Hepatocyte (in vitro differentiated cells): ENCODE measurements around the gene TTC7B. TPM values are rescaled to one million over a fixed set of nuclear protein-coding genes. Genes with fewer than 3 reads are reported as not detected.

Experiments used
- DNase-seq: peaks from one replicate; pipeline ENCODE4 v3.0.0-alpha.2; 2016; ENCODE audit warnings: low spot score
- H2AFZ ChIP-seq: fragments of 200-600 bp; sonication (generic); 2 replicates; pipeline ENCODE4 v1.6.0; 2016; ENCODE audit warnings: antibody characterized with exemption, mild to moderate bottlenecking
- H3K27ac ChIP-seq: fragments of 200-600 bp; sonication (generic); 2 replicates; pipeline ENCODE4 v1.5.1; 2016; ENCODE audit warnings: mild to moderate bottlenecking
- H3K27me3 ChIP-seq: fragments of 200-600 bp; sonication (generic); 2 replicates; pipeline ENCODE4 v1.6.1; 2016
- H3K36me3 ChIP-seq: fragments of 200-600 bp; sonication (generic); replicated peaks from 2 replicates; pipeline ENCODE4 v1.5.1; 2016; ENCODE audit warnings: low read depth; ENCODE audit not compliant: insufficient read depth
- H3K4me1 ChIP-seq: fragments of 200-600 bp; sonication (generic); 2 replicates; pipeline ENCODE4 v1.5.1; 2016; ENCODE audit warnings: mild to moderate bottlenecking, moderate library complexity; ENCODE audit not compliant: insufficient read depth
- H3K4me2 ChIP-seq: fragments of 200-600 bp; sonication (generic); 2 replicates; pipeline ENCODE4 v1.6.0; 2016
- H3K4me3 ChIP-seq: fragments of 200-600 bp; sonication (generic); 2 replicates; pipeline ENCODE4 v1.5.1; 2016; ENCODE audit warnings: mild to moderate bottlenecking
- H3K79me2 ChIP-seq: fragments of 200-600 bp; sonication (generic); 2 replicates; pipeline ENCODE4 v1.6.0; 2017; ENCODE audit warnings: mild to moderate bottlenecking
- H3K9me2 ChIP-seq: fragments of 200-600 bp; sonication (generic); replicated peaks from 2 replicates; pipeline ENCODE4 v1.6.0; 2017; ENCODE audit warnings: mild to moderate bottlenecking; ENCODE audit not compliant: insufficient read depth
- H3K9me3 ChIP-seq: fragments of 200-600 bp; sonication (generic); 2 replicates; pipeline ENCODE4 v1.5.1; 2016; ENCODE audit warnings: low read depth, mild to moderate bottlenecking
- H4K20me1 ChIP-seq: fragments of 200-600 bp; sonication (generic); 2 replicates; pipeline ENCODE4 v1.6.0; 2016; ENCODE audit warnings: mild to moderate bottlenecking; ENCODE audit not compliant: insufficient read depth, poor library complexity, severe bottlenecking
- EZH2 ChIP-seq: fragments of 200-600 bp; sonication (generic); IDR thresholded peaks from 2 replicates; pipeline ENCODE4 v1.6.1; 2016; ENCODE audit warnings: antibody characterized with exemption, mild to moderate bottlenecking, borderline replicate concordance
- EZH2phosphoT487 ChIP-seq: fragments of 200-600 bp; sonication (generic); IDR thresholded peaks from one replicate; pipeline ENCODE4 v1.6.1; 2018; ENCODE audit warnings: antibody characterized with exemption, mild to moderate bottlenecking, low read depth, moderate library complexity; ENCODE audit not compliant: unreplicated experiment, severe bottlenecking
- WGBS: methylation state at CpG from one replicate; pipeline ENCODE4 v1.1.6; 2016; ENCODE audit warnings: low lambda C conversion rate; ENCODE audit errors: missing lambda C conversion rate; 5-methylcytosine and 5-hydroxymethylcytosine counted together
- polyA plus RNA-seq: library from polyadenylated mRNA; unstranded; fragments of >200 nt; fragmentation: Nextera tagmentation; extraction: Ambion mirVana; gene quantifications from 2 replicates; pipeline ENCODE4 v1.2.1, GENCODE V29; 2016
- total RNA-seq: library from RNA; depleted of rRNA; stranded (reverse); fragments of >200 nt; gene quantifications from 2 replicates; pipeline ENCODE4 v1.2.3, GENCODE V29; 2014
- TF ChIP-seq, protein P1 (sequence below): fragments of 200-600 bp; sonication (generic); IDR thresholded peaks from 2 replicates; pipeline ENCODE4 v1.5.1; 2016; ENCODE audit warnings: antibody characterized with exemption, mild to moderate bottlenecking; ENCODE audit not compliant: poor library complexity

Gene TTC7B
- total and polyA plus RNA-seq, 2 experiments from 2014 or later = 10.7 to 25.5 TPM

DNA sequence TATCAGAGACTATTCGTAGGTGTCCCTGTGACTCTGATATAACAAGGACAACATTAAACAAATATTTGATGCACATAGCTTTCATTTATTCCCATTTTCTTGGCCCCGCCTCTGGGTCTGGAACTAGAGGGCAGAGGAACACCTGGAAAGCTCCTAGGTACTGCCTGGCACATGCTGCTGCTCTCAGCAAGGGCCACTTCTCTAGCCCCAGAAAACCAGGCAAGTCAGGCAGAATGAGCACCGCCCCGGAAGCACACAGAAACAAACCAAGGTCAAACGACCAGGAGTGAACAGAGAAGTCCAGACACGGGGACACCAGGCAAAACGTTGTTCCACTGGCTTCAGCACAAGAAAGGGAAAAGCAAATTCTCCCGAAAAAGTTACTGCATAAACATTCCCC lies 76.1 kb downstream of the TTC7B start:
- Histone ChIP-seq H3K79me2 (no peaks in the 10 kb centered on the region), H3K4me3 (no peak overlapping the region)

DNA sequence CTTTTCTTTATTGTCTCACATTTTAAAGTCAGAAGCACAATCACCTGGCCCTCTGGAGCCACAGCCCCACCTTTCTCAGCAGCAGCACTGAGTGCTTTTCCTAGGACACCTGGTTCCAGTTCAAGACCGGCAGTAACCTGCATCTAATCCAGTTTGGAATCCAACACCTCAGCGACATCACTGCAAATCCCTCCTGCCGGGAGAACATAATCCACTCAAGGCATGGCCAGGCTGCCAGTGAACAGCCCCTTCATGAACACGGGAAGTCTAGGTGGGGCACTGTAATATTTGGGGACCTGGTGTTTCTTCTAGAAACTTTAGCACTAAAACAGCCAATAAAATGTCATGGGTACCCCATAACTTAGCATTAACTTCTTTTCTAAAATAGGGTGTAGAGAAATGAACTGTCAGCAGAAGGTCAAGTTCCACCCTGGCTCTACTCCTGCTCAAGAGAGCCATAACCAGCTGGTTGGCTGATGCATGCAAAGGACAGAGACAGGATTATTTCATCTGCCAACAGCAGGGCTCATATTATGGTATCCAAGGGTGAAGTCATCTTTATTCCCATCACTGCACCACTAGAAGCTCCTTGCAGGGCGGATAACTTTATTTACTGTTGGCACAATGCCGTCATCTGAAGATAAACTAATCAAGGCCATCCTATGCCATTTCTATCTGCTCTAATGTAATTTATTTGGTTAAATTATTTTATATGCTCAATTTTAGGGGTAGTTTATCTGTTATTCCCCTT lies 76.7 kb downstream of the TTC7B start:
- Histone ChIP-seq H3K27me3 (no peaks in the 10 kb centered on the region), H3K36me3 (no peaks in the 10 kb centered on the region), H3K9me2 (no peaks in the 10 kb centered on the region), H3K27ac (no peak overlapping the region), H3K4me3 (no peak overlapping the region), H2AFZ (no peak overlapping the region), H4K20me1 (no peaks in the 10 kb centered on the region), H3K9me3 (no peaks in the 10 kb centered on the region), H3K79me2 (no peaks in the 10 kb centered on the region), H3K4me1 (no peaks in the 10 kb centered on the region), H3K4me2 (no peak overlapping the region)
- 48% methylated on average over 6 of the region's 6 CpGs for WGBS
- TF ChIP-seq, protein P1, sequence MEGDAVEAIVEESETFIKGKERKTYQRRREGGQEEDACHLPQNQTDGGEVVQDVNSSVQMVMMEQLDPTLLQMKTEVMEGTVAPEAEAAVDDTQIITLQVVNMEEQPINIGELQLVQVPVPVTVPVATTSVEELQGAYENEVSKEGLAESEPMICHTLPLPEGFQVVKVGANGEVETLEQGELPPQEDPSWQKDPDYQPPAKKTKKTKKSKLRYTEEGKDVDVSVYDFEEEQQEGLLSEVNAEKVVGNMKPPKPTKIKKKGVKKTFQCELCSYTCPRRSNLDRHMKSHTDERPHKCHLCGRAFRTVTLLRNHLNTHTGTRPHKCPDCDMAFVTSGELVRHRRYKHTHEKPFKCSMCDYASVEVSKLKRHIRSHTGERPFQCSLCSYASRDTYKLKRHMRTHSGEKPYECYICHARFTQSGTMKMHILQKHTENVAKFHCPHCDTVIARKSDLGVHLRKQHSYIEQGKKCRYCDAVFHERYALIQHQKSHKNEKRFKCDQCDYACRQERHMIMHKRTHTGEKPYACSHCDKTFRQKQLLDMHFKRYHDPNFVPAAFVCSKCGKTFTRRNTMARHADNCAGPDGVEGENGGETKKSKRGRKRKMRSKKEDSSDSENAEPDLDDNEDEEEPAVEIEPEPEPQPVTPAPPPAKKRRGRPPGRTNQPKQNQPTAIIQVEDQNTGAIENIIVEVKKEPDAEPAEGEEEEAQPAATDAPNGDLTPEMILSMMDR = no peak
- no peak for TF ChIP-seq EZH2
- no peak for TF ChIP-seq EZH2phosphoT487
- DNase-seq = no peak

More for the DNA sequence above, 76.1 kb downstream of the TTC7B start:
- TF ChIP-seq EZH2phosphoT487 (no peak), EZH2 (no peak)
- TF ChIP-seq, protein P1 = no peak
- no peak for DNase-seq
- Histone ChIP-seq H3K4me1 (no peaks in the 10 kb centered on the region), H4K20me1 (no peaks in the 10 kb centered on the region), H3K9me3 (no peaks in the 10 kb centered on the region), H3K27ac (no peak overlapping the region), H3K4me2 (no peak overlapping the region), H3K27me3 (no peaks in the 10 kb centered on the region), H2AFZ (no peak overlapping the region), H3K9me2 (no peaks in the 10 kb centered on the region), H3K36me3 (no peaks in the 10 kb centered on the region)
- WGBS = 87% methylated on average over 8 of the region's 8 CpGs

- Histone ChIP-seq H3K9me2 (no peaks in the 10 kb centered on the region), H2AFZ (no peak overlapping the region), H4K20me1 (no peaks in the 10 kb centered on the region), H3K4me1 (no peaks in the 10 kb centered on the region), H3K4me3 (no peak overlapping the region), H3K36me3 (no peaks in the 10 kb centered on the region), H3K9me3 (no peaks in the 10 kb centered on the region), H3K4me2 (no peak overlapping the region), H3K79me2 (no peaks in the 10 kb centered on the region), H3K27me3 (no peaks in the 10 kb centered on the region), H3K27ac (no peak overlapping the region)
- WGBS = 94% methylated on average over 16 of the region's 16 CpGs
- no peak for DNase-seq
- TF ChIP-seq EZH2 (no peak), EZH2phosphoT487 (no peak)
- TF ChIP-seq, protein P1 = no peak
Measured at GRCh38 chr14:90733139-90733808, 83.0 kb downstream of the TTC7B start.
